Lung (tissue), 12 donors: ENCODE measurements around the gene HEPHL1. TPM values are rescaled to one million over a fixed set of nuclear protein-coding genes. Genes with fewer than 3 reads are reported as not detected.
A peak's percentile ranks its signal among the peaks of the same experiment; 100 is the strongest.

ENCODE experiments used
- ATAC-seq: fragments of 200-7000 bp; cut with Tn5 transposase; one replicate; pipeline ENCODE4 v1.9.1; 2020; ENCODE audit warnings: moderate number of reproducible peaks; ENCODE audit not compliant: insufficient read depth, low FRiP score
- DNase-seq, 3 donors: peaks; one replicate each; pipeline ENCODE4 v3.0.0-alpha.2; 2013 to 2017
- H3K27ac ChIP-seq, 2 donors: one replicate each; pipeline ENCODE4 v1.5.1; 2013; ENCODE audit warnings: mild to moderate bottlenecking in 2 of 2, moderate library complexity in 2 of 2, control low read depth in 1 of 2, inconsistent platforms in 1 of 2, low read depth in 1 of 2, low read length in 1 of 2
- H3K27me3 ChIP-seq, 3 donors: one replicate each; pipeline ENCODE4 v1.5.1; 2013; ENCODE audit warnings: low read length in 2 of 3; ENCODE audit not compliant: control insufficient read depth in 3 of 3, insufficient read depth in 3 of 3
- H3K36me3 ChIP-seq, 4 donors: one replicate each; pipeline ENCODE4 v1.5.1; 2013; ENCODE audit warnings: low read length in 4 of 4, mild to moderate bottlenecking in 1 of 4, moderate library complexity in 1 of 4; ENCODE audit not compliant: control insufficient read depth in 4 of 4, insufficient read depth in 4 of 4
- H3K4me1 ChIP-seq, 5 donors: one replicate each; pipeline ENCODE4 v1.5.1; 2013; ENCODE audit warnings: low read length in 5 of 5, mild to moderate bottlenecking in 2 of 5, moderate library complexity in 1 of 5; ENCODE audit not compliant: control insufficient read depth in 5 of 5, insufficient read depth in 5 of 5
- H3K4me3 ChIP-seq: one replicate; pipeline ENCODE4 v1.5.1; 2013; ENCODE audit warnings: mild to moderate bottlenecking, control low read depth, moderate library complexity
- H3K9ac ChIP-seq, 2 donors: one replicate each; pipeline ENCODE4 v1.5.1; 2013; ENCODE audit warnings: low read length in 2 of 2, control low read depth in 1 of 2; ENCODE audit not compliant: insufficient read depth in 1 of 2
- H3K9me3 ChIP-seq, 4 donors: one replicate each; pipeline ENCODE4 v1.5.1; 2013; ENCODE audit warnings: low read length in 3 of 4, mild to moderate bottlenecking in 1 of 4, moderate library complexity in 1 of 4; ENCODE audit not compliant: control insufficient read depth in 4 of 4, insufficient read depth in 3 of 4
- WGBS, 2 donors: extraction: QIAGEN DNeasy Blood & Tissue Kit; methylation state at CpG; one replicate each; pipeline ENCODE4 v1.1.7; 2013; 5-methylcytosine and 5-hydroxymethylcytosine counted together
- polyA plus RNA-seq, 2 donors: library from polyadenylated mRNA; stranded (reverse); fragments of 200-250 nt; gene quantifications; one replicate each; pipeline ENCODE4 v1.2.1, GENCODE V29; 2013
- total RNA-seq, 2 donors: library from RNA; depleted of rRNA in 1 of 2; stranded (reverse); fragments of >200 nt in 1 of 2; gene quantifications; one replicate each; pipeline ENCODE4 v1.2.1, GENCODE V29; 2014 to 2021
- TF ChIP-seq, protein P1 (sequence below): IDR thresholded peaks from 2 replicates; pipeline ENCODE4 v1.5.1; 2012; ENCODE audit warnings: mild to moderate bottlenecking; ENCODE audit errors: control extremely low read depth, extremely low read depth
- donor health status: control.
- donor health status: control.
- donor health status: Bipolar disorder and iron deficiency.
- donor health status: healthy.
- donor health status: DM: yes; HTN: yes; CAD: no.

Gene HEPHL1
- total and polyA plus RNA-seq, 4 donors: not detected

DNA sequence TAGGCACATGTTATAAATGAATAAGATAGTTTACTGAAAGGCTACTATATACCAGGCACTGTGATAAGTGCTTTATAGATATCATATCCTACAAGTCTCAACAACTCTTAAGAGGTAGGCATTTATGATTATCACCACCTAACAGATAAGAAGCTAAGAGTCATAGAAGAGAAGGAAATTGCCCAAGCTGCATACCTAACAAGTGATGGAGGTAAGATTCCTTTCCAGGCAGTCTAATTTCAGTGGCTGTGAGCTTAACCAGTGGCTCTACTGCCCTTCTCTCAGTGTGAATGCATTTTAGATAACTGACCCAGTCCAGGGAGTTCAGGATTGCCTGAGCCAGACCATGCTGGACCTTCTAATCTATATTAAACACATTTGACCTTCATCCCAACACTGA, 39.2 kb downstream of the HEPHL1 start:
- Histone ChIP-seq H3K27ac (no peak overlapping the region), H3K4me3 (no peak overlapping the region), H3K9ac (no peak overlapping the region), H3K9me3 (no peaks in the 10 kb centered on the region), H3K4me1 (no peaks in the 10 kb centered on the region), H3K27me3 (no peaks in the 10 kb centered on the region), H3K36me3 (no peaks in the 10 kb centered on the region)
- DNase-seq (no peak), ATAC-seq (no peak)
- TF ChIP-seq, protein P1, sequence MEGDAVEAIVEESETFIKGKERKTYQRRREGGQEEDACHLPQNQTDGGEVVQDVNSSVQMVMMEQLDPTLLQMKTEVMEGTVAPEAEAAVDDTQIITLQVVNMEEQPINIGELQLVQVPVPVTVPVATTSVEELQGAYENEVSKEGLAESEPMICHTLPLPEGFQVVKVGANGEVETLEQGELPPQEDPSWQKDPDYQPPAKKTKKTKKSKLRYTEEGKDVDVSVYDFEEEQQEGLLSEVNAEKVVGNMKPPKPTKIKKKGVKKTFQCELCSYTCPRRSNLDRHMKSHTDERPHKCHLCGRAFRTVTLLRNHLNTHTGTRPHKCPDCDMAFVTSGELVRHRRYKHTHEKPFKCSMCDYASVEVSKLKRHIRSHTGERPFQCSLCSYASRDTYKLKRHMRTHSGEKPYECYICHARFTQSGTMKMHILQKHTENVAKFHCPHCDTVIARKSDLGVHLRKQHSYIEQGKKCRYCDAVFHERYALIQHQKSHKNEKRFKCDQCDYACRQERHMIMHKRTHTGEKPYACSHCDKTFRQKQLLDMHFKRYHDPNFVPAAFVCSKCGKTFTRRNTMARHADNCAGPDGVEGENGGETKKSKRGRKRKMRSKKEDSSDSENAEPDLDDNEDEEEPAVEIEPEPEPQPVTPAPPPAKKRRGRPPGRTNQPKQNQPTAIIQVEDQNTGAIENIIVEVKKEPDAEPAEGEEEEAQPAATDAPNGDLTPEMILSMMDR: no peak

DNA sequence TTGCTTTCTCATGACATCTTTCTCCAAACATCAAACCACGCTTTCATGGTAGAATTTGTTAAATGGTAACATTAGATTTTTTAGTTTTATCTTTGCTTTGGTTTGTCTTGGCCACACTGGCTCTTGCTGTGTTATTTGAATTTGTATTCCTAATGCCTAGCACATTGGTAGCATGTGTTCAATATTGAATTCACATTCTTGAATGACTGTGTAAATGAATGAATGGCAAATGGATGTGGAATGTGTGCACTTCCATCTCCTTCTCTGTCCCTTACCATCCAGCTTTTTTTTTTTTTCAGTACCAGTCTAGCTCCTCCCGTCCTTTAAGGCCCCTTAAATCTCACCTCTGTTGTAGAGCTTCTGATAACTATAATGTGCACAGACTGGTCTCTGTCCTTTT, 41.2 kb downstream of the HEPHL1 start:
- no peak overlapping the region for H3K4me3 ChIP-seq
- TF ChIP-seq, protein P1: no peak
- H3K9me3 ChIP-seq: no peaks in the 10 kb centered on the region
- DNase-seq: no peak
- no peaks in the 10 kb centered on the region for H3K36me3 ChIP-seq
- ATAC-seq: no peak
- 77 to 83% methylated on average over 2 of the region's 2 CpGs for WGBS, 2 donors
- peaks cover 0 to 8% (median 5%) of the 10 kb centered on the region in 5 donors for H3K4me1 ChIP-seq
- H3K9ac ChIP-seq: no peak overlapping the region
- no peak overlapping the region for H3K27ac ChIP-seq
- H3K27me3 ChIP-seq: no peaks in the 10 kb centered on the region

DNA sequence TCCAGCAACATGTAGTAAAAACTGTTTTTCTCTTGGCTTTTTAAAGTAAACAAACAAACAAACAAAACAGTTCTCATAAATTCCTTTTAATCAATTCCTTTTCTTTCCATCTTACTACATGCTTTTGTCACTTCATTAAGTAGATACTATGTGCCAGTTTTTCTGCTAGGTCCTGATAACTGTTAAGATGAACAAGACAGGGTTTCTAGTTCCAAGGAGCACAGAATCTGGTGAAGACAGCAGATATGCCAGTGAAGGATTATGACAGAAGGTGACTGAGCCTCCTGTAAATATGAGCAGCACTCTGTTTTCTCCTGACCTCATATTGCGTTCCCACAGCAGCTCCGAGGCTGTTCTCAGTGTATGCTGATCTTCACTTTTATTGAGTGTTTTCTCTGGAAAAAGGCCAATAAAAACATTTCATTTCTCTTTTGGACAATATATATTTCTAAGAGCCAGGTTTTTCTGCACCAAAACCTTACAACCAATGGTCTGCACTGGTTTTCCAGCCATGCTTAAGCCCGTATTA, 45.8 kb downstream of the HEPHL1 start:
- WGBS, 2 donors: 58 to 85% methylated on average over 3 of the region's 3 CpGs
- no peak overlapping the region for H3K4me3 ChIP-seq
- H3K4me1 ChIP-seq: peaks cover 0 to 10% (median 7%) of the 10 kb centered on the region in 5 donors
- TF ChIP-seq, protein P1: no peak
- no peak overlapping the region for H3K9ac ChIP-seq
- no peaks in the 10 kb centered on the region for H3K36me3 ChIP-seq
- no peak overlapping the region for H3K27ac ChIP-seq
- no peaks in the 10 kb centered on the region for H3K9me3 ChIP-seq
- ATAC-seq (no peak), DNase-seq (peak; percentile 29 to 78 (median 78))
- no peaks in the 10 kb centered on the region for H3K27me3 ChIP-seq

- WGBS, 2 donors: 65 to 93% methylated on average over 2 of the region's 2 CpGs
- ATAC-seq (no peak), DNase-seq (no peak)
- TF ChIP-seq, protein P1: no peak
- Histone ChIP-seq H3K9ac (no peak overlapping the region), H3K27ac (no peak overlapping the region), H3K9me3 (no peaks in the 10 kb centered on the region), H3K4me1 (peaks cover 0 to 10% (median 7%) of the 10 kb centered on the region in 5 donors), H3K27me3 (no peaks in the 10 kb centered on the region), H3K36me3 (no peaks in the 10 kb centered on the region), H3K4me3 (no peak overlapping the region)
These were observed 47.6 kb downstream of the HEPHL1 start for GRCh38 chr11:94068764-94069163.
